Activated CD8-positive, alpha-beta T cell treated with anti-CD3 and anti-CD28 coated beads, Interleukin-2, amount 10 ng/mL, durations not matched to agents 7 days and 5 days (primary cell): ENCODE data around the gene GTF3C4. TPM values are rescaled to one million over a fixed set of nuclear protein-coding genes. Genes with fewer than 3 reads are reported as not detected.

Experiments used
- ATAC-seq: fragments of 150-1000 bp; cut with Tn5 transposase; one replicate; pipeline ENCODE4 v1.10.0; 2021; ENCODE audit warnings: moderate library complexity
- CTCF ChIA-PET: fragments of 350-600 bp; sonication (Branson Sonifier 250); formaldehyde crosslinking; loops from one replicate; lab custom pipeline; 2021; ENCODE audit warnings: antibody characterized with exemption; lab: Charles Lee
- POLR2A ChIA-PET: fragments of 350-600 bp; sonication (Branson Sonifier 250); formaldehyde crosslinking; loops from one replicate; lab custom pipeline; 2021; ENCODE audit warnings: antibody characterized with exemption; lab: Charles Lee
- DNase-seq: peaks from one replicate; pipeline ENCODE4 v3.0.0-alpha.2; 2020
- H3K27ac Mint-ChIP-seq: one replicate; pipeline ENCODE4 v1.8.0; 2021; ENCODE audit warnings: mild to moderate bottlenecking, mixed read lengths
- H3K27me3 Mint-ChIP-seq: one replicate; pipeline ENCODE4 v1.8.0; 2021; ENCODE audit warnings: low read depth, mixed read lengths
- H3K36me3 Mint-ChIP-seq: one replicate; pipeline ENCODE4 v1.8.0; 2021; ENCODE audit warnings: low read depth, mixed read lengths
- H3K4me1 Mint-ChIP-seq: one replicate; pipeline ENCODE4 v1.8.0; 2021; ENCODE audit warnings: low read depth, mixed read lengths
- H3K4me3 Mint-ChIP-seq: one replicate; pipeline ENCODE4 v1.8.0; 2021; ENCODE audit warnings: mild to moderate bottlenecking, mixed read lengths
- H3K9me3 Mint-ChIP-seq: one replicate; pipeline ENCODE4 v1.8.0; 2022; ENCODE audit warnings: mixed read lengths; ENCODE audit not compliant: insufficient read depth
- total RNA-seq, 2 experiments: library from RNA; stranded (reverse); gene quantifications; one replicate each; pipeline ENCODE4 v1.2.3, GENCODE V29; 2021

Gene GTF3C4
- total RNA-seq, 2 experiments from 2014 or later = 12.2 to 13.0 TPM

DNA sequence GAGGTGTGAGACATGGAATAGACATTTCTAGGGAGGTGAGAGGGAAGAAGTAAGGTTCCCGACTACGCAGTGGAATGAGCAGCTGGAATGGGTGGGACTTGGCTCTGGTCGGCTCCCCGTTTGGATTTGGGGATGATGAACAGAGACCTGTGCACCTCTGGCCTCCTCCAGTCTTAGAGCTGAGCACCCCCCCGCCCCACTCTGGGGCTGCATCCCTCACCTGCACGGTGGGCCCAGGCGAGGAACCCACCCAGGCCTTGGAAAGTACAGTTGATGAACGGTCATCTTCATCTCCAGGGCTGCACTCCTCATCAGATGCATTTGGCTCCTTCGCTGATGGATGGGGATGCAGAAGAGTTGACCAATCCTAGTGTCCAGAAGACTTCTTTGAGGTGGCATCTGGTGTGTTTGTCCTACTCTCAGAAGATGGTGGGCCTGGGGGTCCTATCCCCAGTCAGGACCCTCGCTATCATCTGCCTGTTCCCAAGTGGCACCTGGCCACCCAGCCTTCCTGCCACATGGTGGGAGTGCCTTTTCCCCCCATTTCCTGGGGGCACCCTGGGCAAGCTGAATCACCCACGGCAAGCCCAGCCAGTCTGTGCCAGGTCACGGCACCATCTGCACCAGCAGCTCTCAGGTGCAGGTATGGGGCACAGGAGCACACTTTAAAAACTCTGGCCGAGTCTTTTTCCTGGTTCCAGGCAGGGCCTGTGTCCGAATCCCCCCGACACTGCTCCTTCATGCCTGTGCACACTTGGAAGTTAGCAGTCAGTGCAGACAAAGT is 70.5 kb downstream of the GTF3C4 start:
- ChIA-PET CTCF (no interaction called here), POLR2A (no interaction called here)
- Mint-ChIP-seq H3K9me3 (no peaks in the 10 kb centered on the region), H3K27me3 (peaks cover 42% of the 10 kb centered on the region), H3K4me1 (peaks cover 5% of the 10 kb centered on the region), H3K4me3 (no peak overlapping the region), H3K27ac (no peak overlapping the region), H3K36me3 (no peaks in the 10 kb centered on the region)
- DNase-seq (no peak), ATAC-seq (no peak)

DNA sequence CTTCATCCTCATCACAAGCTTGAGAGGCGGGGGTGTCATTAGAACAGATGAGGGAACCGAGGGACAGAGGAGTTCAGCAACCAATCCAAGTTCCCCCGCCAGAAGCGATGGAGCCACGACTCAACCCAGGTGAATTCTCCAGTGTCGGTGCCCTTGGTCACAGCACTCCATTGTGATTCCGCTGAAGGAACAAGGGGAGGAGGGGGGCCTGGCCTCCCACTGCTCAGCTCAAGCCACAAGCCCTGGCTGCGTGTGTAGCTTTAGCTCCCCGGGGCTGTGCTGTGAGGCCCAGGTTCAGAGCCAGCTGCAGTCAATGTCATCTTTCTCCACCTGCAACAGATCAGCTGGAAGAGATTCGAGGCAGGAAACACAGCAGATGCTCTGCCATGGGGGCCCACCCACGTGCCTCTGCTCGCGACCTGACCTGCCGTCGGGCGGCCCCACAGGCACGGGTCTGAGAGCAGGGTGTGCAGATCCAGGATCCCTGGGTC is 72.6 kb downstream of the GTF3C4 start:
- peaks cover 42% of the 10 kb centered on the region for H3K27me3 Mint-ChIP-seq
- CTCF ChIA-PET = interaction anchor here (1.3 kb wide), 1 partner anchor 159 kb away, joined by 3 read pairs; no protein-coding TSS in a partner anchor
- ATAC-seq (no peak), DNase-seq (no peak)
- H3K4me3 Mint-ChIP-seq = no peak overlapping the region
- no peaks in the 10 kb centered on the region for H3K9me3 Mint-ChIP-seq
- peaks cover 5% of the 10 kb centered on the region for H3K4me1 Mint-ChIP-seq
- H3K36me3 Mint-ChIP-seq = no peaks in the 10 kb centered on the region
- no peak overlapping the region for H3K27ac Mint-ChIP-seq
- POLR2A ChIA-PET = no interaction called here

DNA sequence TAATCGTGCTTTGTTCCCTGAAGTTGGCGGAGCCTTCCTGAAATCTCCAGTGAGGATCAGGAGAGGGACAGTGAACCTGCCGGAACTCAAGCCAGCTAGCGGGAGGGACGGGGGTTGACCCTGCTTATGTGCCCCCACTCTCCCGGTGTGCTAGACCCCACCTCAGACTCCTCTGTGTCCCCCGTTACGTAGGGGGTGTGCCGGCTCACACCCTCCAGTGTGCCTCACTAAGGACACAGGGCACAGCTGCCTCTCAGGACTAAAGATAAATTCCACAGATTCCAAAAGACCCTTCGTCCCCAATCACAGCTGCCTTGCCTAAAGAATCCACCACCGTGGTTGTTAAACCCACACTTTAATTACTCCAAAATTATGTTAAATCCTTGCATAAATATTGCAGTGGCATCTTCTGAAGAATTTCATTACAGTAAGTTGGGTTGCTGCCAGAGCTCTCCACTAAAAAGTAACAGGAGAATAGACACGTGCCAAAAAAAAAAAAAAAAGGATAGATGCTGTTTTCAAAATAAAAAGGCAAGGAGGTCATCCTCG is 73.7 kb downstream of the GTF3C4 start:
- no peak for DNase-seq
- H3K36me3 Mint-ChIP-seq = no peaks in the 10 kb centered on the region
- H3K4me1 Mint-ChIP-seq = peaks cover 5% of the 10 kb centered on the region
- H3K27me3 Mint-ChIP-seq = peaks cover 42% of the 10 kb centered on the region
- H3K27ac Mint-ChIP-seq = no peak overlapping the region
- ChIA-PET CTCF (interaction anchor here (0.7 kb wide), 1 partner anchor 150 kb away, joined by 3 read pairs; no protein-coding TSS in a partner anchor), POLR2A (no interaction called here)
- no peak for ATAC-seq
- H3K9me3 Mint-ChIP-seq = no peaks in the 10 kb centered on the region
- H3K4me3 Mint-ChIP-seq = no peak overlapping the region

Other genes starting within 250 kb of the GTF3C4 start
- gene BARHL1, start 87.9 kb upstream of the GTF3C4 start, total RNA-seq = not detected
- gene DDX31, start 481 bp upstream of the GTF3C4 start, total RNA-seq = 10 to 100 TPM; 12.6 to 13.2 TPM
- gene AK8, start 207.8 kb downstream of the GTF3C4 start, total RNA-seq = under 1 TPM in 1 of 2 experiments, not detected in 1; 0.39 TPM
- 1 to 10 TPM; 6.0 to 7.7 TPM for gene SPACA9, start 208.4 kb downstream of the GTF3C4 start, total RNA-seq